HCT116 (cell line): ENCODE measurements around the gene DNAJC6. TPM values are rescaled to one million over a fixed set of nuclear protein-coding genes. Genes with fewer than 3 reads are reported as not detected.

Experiments
- ATAC-seq: fragments of 200-7000 bp; cut with Tn5 transposase; 2 replicates; pipeline ENCODE4 v1.9.1; 2020; ENCODE audit warnings: mild to moderate bottlenecking, moderate library complexity
- BruUV-seq: library from RNA; stranded (reverse); fragments of 400-500 nt; replicated peaks from 2 replicates; lab custom pipeline; 2021; lab: Mats Ljungman, UMichigan
- CTCF ChIA-PET: fragments of 300-600 bp; sonication (Branson Sonifier 250); formaldehyde crosslinking; loops from one replicate; lab custom pipeline; 2021; ENCODE audit warnings: antibody characterized with exemption; lab: Charles Lee
- POLR2A ChIA-PET: fragments of 300-600, 350-600 bp; sonication (Branson Sonifier 250); formaldehyde crosslinking; loops from one replicate; lab custom pipeline; 2021; ENCODE audit warnings: antibody characterized with exemption; lab: Charles Lee
- RAD21 ChIA-PET, 2 experiments: fragments of 300-600 bp; sonication (Branson Sonifier 250); formaldehyde crosslinking; loops; one replicate each; lab custom pipeline; 2023; ENCODE audit warnings: low total read pairs in 2 of 2; ENCODE audit not compliant: uncharacterized antibody in 2 of 2, unreplicated experiment in 2 of 2, low non-redundant PET in 1 of 2; lab: Charles Lee
- DNase-seq: peaks from one replicate; pipeline ENCODE4 v3.0.0-alpha.2; 2010; ENCODE audit warnings: low read depth, low spot score
- H2AFZ ChIP-seq: fragments of 200-600 bp; shearing (Covaris generic), sonication (generic); 2 replicates; pipeline ENCODE4 v1.6.1; 2017; ENCODE audit warnings: low read depth, mixed run types, mixed read lengths, antibody characterized with exemption, low read length; ENCODE audit not compliant: poor library complexity, severe bottlenecking
- H3K27ac ChIP-seq: 2 replicates; pipeline ENCODE4 v1.5.1; 2012; ENCODE audit warnings: low read depth, low read length
- H3K27me3 ChIP-seq: fragments of 200-600 bp; sonication (generic); 2 replicates; pipeline ENCODE4 v1.6.1; 2016; ENCODE audit warnings: mixed run types, low read length, mixed read lengths; ENCODE audit not compliant: insufficient read depth
- H3K36me3 ChIP-seq, 2 experiments: fragments of 200-500 bp in 1 of 2; fragments of 200-600 bp in 1 of 2; sonication (Bioruptor generic) in 1 of 2; sonication (generic) in 1 of 2; 2 replicates each; pipeline versions ENCODE4 v1.5.1 to v1.6.1; 2014 to 2016; ENCODE audit warnings: low read length in 2 of 2, inconsistent platforms in 1 of 2, mixed read lengths in 1 of 2, mixed run types in 1 of 2; ENCODE audit not compliant: insufficient read depth in 2 of 2, control insufficient read depth in 1 of 2
- H3K4me1 ChIP-seq, 2 experiments: fragments of 200-600 bp in 1 of 2; sonication (generic) in 1 of 2; 2 replicates each; pipeline versions ENCODE4 v1.5.1 to v1.6.1; 2012 to 2017; ENCODE audit warnings: low read length in 2 of 2, inconsistent platforms in 1 of 2, mild to moderate bottlenecking in 1 of 2, mixed read lengths in 1 of 2, mixed run types in 1 of 2, moderate library complexity in 1 of 2; ENCODE audit not compliant: insufficient read depth in 2 of 2, control insufficient read depth in 1 of 2
- H3K4me2 ChIP-seq: fragments of 200-600 bp; sonication (generic); 2 replicates; pipeline ENCODE4 v1.6.1; 2017; ENCODE audit warnings: mixed run types, low read length, mixed read lengths
- H3K4me3 ChIP-seq, 2 experiments: fragments of 200-600 bp in 1 of 2; sonication (generic) in 1 of 2; replicated peaks in 1 of 2; 2 replicates each; pipeline ENCODE4 v1.5.1; 2011 to 2016; ENCODE audit warnings: low read length in 2 of 2, control low read depth in 1 of 2, low read depth in 1 of 2, mild to moderate bottlenecking in 1 of 2, mixed read lengths in 1 of 2, mixed run types in 1 of 2
- H3K79me2 ChIP-seq: fragments of 200-600 bp; sonication (generic); 2 replicates; pipeline ENCODE4 v1.6.1; 2017; ENCODE audit warnings: mild to moderate bottlenecking, mixed run types, low read length, moderate library complexity, mixed read lengths; ENCODE audit not compliant: insufficient read depth
- H3K9ac ChIP-seq: fragments of 200-600 bp; sonication (generic); 2 replicates; pipeline ENCODE4 v1.6.1; 2016; ENCODE audit warnings: low read length, mixed read lengths
- H3K9me2 ChIP-seq: fragments of 200-600 bp; sonication (generic), shearing (Covaris generic); 2 replicates; pipeline ENCODE4 v1.6.1; 2017; ENCODE audit warnings: mixed run types, mild to moderate bottlenecking, moderate library complexity; ENCODE audit not compliant: insufficient read depth
- H3K9me3 ChIP-seq, 2 experiments: fragments of 200-500 bp in 1 of 2; fragments of 200-600 bp in 1 of 2; sonication (Bioruptor generic) in 1 of 2; sonication (generic) in 1 of 2; 2 replicates each; pipeline ENCODE4 v1.6.1; 2014 to 2017; ENCODE audit warnings: low read length in 2 of 2, mixed read lengths in 2 of 2, inconsistent platforms in 1 of 2, low read depth in 1 of 2, mild to moderate bottlenecking in 1 of 2, mixed run types in 1 of 2, moderate library complexity in 1 of 2; ENCODE audit not compliant: control insufficient read depth in 1 of 2, insufficient read depth in 1 of 2
- H4K20me1 ChIP-seq: fragments of 200-600 bp; sonication (generic), shearing (Covaris generic); 2 replicates; pipeline ENCODE4 v1.6.1; 2017; ENCODE audit warnings: mixed run types, mild to moderate bottlenecking, moderate library complexity; ENCODE audit not compliant: insufficient read depth
- ATF3 ChIP-seq: IDR thresholded peaks from 2 replicates; pipeline ENCODE4 v1.6.1; 2012
- CBX3 ChIP-seq: IDR thresholded peaks from 2 replicates; pipeline ENCODE4 v1.6.1; 2012; ENCODE audit warnings: low read depth
- CEBPB ChIP-seq: IDR thresholded peaks from 2 replicates; pipeline ENCODE4 v1.6.1; 2012; ENCODE audit warnings: low read depth
- EGR1 ChIP-seq: IDR thresholded peaks from 2 replicates; pipeline ENCODE4 v1.6.1; 2012; ENCODE audit warnings: low read depth
- ELF1 ChIP-seq: IDR thresholded peaks from 2 replicates; pipeline ENCODE4 v1.6.1; 2012; ENCODE audit warnings: low read depth, borderline replicate concordance
- EZH2 ChIP-seq: fragments of 200-600 bp; sonication (generic); IDR thresholded peaks from 2 replicates; pipeline ENCODE4 v1.6.1; 2017; ENCODE audit warnings: antibody characterized with exemption, mixed run types
- FOSL1 ChIP-seq: IDR thresholded peaks from 2 replicates; pipeline ENCODE4 v1.6.1; 2012; ENCODE audit warnings: low read depth
- JUND ChIP-seq: IDR thresholded peaks from 2 replicates; pipeline ENCODE4 v1.6.1; 2012
- MAX ChIP-seq: IDR thresholded peaks from 2 replicates; pipeline ENCODE4 v1.6.1; 2012
- SP1 ChIP-seq: IDR thresholded peaks from 2 replicates; pipeline ENCODE4 v1.6.1; 2012; ENCODE audit warnings: low read depth
- SRF ChIP-seq: IDR thresholded peaks from 2 replicates; pipeline ENCODE4 v1.6.1; 2012; ENCODE audit warnings: low read depth
- TCF7L2 ChIP-seq: IDR thresholded peaks from 2 replicates; pipeline ENCODE4 v1.7.0; 2011; ENCODE audit warnings: borderline replicate concordance, inconsistent platforms; ENCODE audit not compliant: insufficient read depth, insufficient read length; ENCODE audit errors: extremely low read depth
- ZBTB33 ChIP-seq: IDR thresholded peaks from 2 replicates; pipeline ENCODE4 v1.6.1; 2011; ENCODE audit warnings: mild to moderate bottlenecking, low read length, moderate library complexity; ENCODE audit not compliant: insufficient replicate concordance; ENCODE audit errors: extremely low read depth
- ZFX ChIP-seq: fragments of 450-650 bp; IDR thresholded peaks from 2 replicates; pipeline ENCODE4 v1.6.1; 2017
- ZNF274 ChIP-seq: fragments of 200-500 bp; sonication (Bioruptor generic); IDR thresholded peaks from 2 replicates; pipeline ENCODE4 v1.6.1; 2014; ENCODE audit warnings: mild to moderate bottlenecking, low read depth, low read length, inconsistent platforms
- intact Hi-C: fragments of 100-400 bp; cut with micrococcal nuclease; formaldehyde crosslinking; loops from 2 replicates; pipeline ENCODE4 v1.10.0; 2022
- total RNA-seq: library from RNA; stranded (reverse); gene quantifications from one replicate; pipeline ENCODE4 v1.2.1, GENCODE V29; 2021; ENCODE audit not compliant: unreplicated experiment

Gene DNAJC6
- total RNA-seq, 1 experiment from 2014 or later: 9.0 TPM

GRCh38 chr1:65425006-65425405 is 115.7 kb downstream of the DNAJC6 start:
- H3K79me2 ChIP-seq: peaks cover 44% of the 10 kb centered on the region
- H3K27ac ChIP-seq: peak overlapping the region; percentile 36; the same call in 1 of the 2 replicates
- DNase-seq (no peak), ATAC-seq (no peak)
- no peaks in the 10 kb centered on the region for H3K9me3 ChIP-seq
- POLR2A ChIA-PET: no interaction called here
- no peaks in the 10 kb centered on the region for H3K27me3 ChIP-seq
- TF ChIP-seq EGR1 (no peak), SRF (no peak), ZNF274 (no peak), CEBPB (no peak), ATF3 (no peak), FOSL1 (no peak), EZH2 (no peak), MAX (no peak)
- no peak overlapping the region for H2AFZ ChIP-seq
- H3K4me1 ChIP-seq: peaks cover 26 to 62% of the 10 kb centered on the region in 2 experiments
- no peaks in the 10 kb centered on the region for H3K9me2 ChIP-seq
- BruUV-seq: no TSS peak
- peak overlapping the region; percentile 87 for H3K4me2 ChIP-seq
- H3K36me3 ChIP-seq: peaks cover 0 to 3% of the 10 kb centered on the region in 2 experiments; a peak in 1 of 4 replicates
- RAD21 ChIA-PET: no interaction called here
- peak overlapping the region; percentile 29 for H3K9ac ChIP-seq
- H3K4me3 ChIP-seq: peak overlapping the region in 1 of 2 experiments; percentile 4; a peak in 1 of 4 replicates
- intact Hi-C loops: loop anchor here (10.0 kb wide), 3 partner anchors 190 to 820 kb away; no protein-coding TSS in a partner anchor
- CTCF ChIA-PET: no interaction called here
- H4K20me1 ChIP-seq: no peaks in the 10 kb centered on the region

GRCh38 chr1:65425697-65426096 is 116.4 kb downstream of the DNAJC6 start:
- DNase-seq (no peak), ATAC-seq (peak; percentile 49)
- Histone ChIP-seq H3K79me2 (peaks cover 43% of the 10 kb centered on the region), H3K4me1 (peaks cover 26 to 66% of the 10 kb centered on the region in 2 experiments), H3K27me3 (no peaks in the 10 kb centered on the region), H2AFZ (no peak overlapping the region), H3K9me2 (no peaks in the 10 kb centered on the region), H3K36me3 (peaks cover 0 to 3% of the 10 kb centered on the region in 2 experiments; a peak in 1 of 4 replicates), H3K27ac (peak overlapping the region; percentile 36; the same call in 1 of the 2 replicates), H3K9ac (peak overlapping the region; percentile 29), H3K4me2 (peak overlapping the region; percentile 87), H3K4me3 (peak overlapping the region in 1 of 2 experiments; percentile 4; a peak in 1 of 4 replicates), H3K9me3 (no peaks in the 10 kb centered on the region), H4K20me1 (no peaks in the 10 kb centered on the region)
- RAD21 ChIA-PET: no interaction called here
- POLR2A ChIA-PET: no interaction called here
- CTCF ChIA-PET: no interaction called here
- no peak for TF ChIP-seq SRF
- no peak for TF ChIP-seq ZFX
- 0 out of 2 replicates have a peak, but pooled peaks have one; percentile 24 for TF ChIP-seq CBX3
- no peak for TF ChIP-seq ZBTB33
- TF ChIP-seq ELF1: no peak
- TF ChIP-seq SP1: peak; percentile 25; the same call in 1 of the 2 replicates
- TF ChIP-seq CEBPB: no peak
- no peak for TF ChIP-seq ATF3
- no peak for TF ChIP-seq EGR1
- peak; percentile 62 for TF ChIP-seq JUND
- no peak for TF ChIP-seq TCF7L2
- TF ChIP-seq FOSL1: peak; percentile 62
- TF ChIP-seq MAX: peak; percentile 40; the same call in 1 of the 2 replicates
- intact Hi-C loops: loop anchor here (10.0 kb wide), 3 partner anchors 191 to 819 kb away; no protein-coding TSS in a partner anchor
- no TSS peak for BruUV-seq
